HUES6 (cell line): Measurements from ENCODE around the gene PTPRD.

ENCODE experiments used
- H3K27ac ChIP-seq: 2 replicates; pipeline ENCODE4 v1.7.0; 2013; ENCODE audit warnings: low read depth, mild to moderate bottlenecking, low read length, inconsistent platforms
- H3K27me3 ChIP-seq: 2 replicates; pipeline ENCODE4 v1.6.1; 2013; ENCODE audit warnings: low read length; ENCODE audit not compliant: control insufficient read depth, insufficient read depth
- H3K36me3 ChIP-seq: 2 replicates; pipeline ENCODE4 v1.6.1; 2013; ENCODE audit warnings: low read length; ENCODE audit not compliant: control insufficient read depth, insufficient read depth
- H3K4me1 ChIP-seq: 2 replicates; pipeline ENCODE4 v1.6.1; 2013; ENCODE audit warnings: low read length; ENCODE audit not compliant: control insufficient read depth, insufficient read depth
- H3K4me3 ChIP-seq: 2 replicates; pipeline ENCODE4 v1.5.1; 2013; ENCODE audit warnings: low read depth, low read length
- H3K9ac ChIP-seq: one replicate; pipeline ENCODE4 v1.6.1; 2013; ENCODE audit warnings: mild to moderate bottlenecking, low read length
- H3K9me3 ChIP-seq: 2 replicates; pipeline ENCODE4 v1.6.1; 2013; ENCODE audit warnings: low read depth, low read length; ENCODE audit not compliant: control insufficient read depth, insufficient read depth

Gene PTPRD

GRCh38 chr9:10612641-10613398, at the start of gene PTPRD:
TSS of gene PTPRD (minus strand) at chr9:10613002.
- Histone ChIP-seq H3K27me3 (peaks cover 65% of the 10 kb centered on the region), H3K9me3 (no peaks in the 10 kb centered on the region), H3K4me1 (peaks cover 5% of the 10 kb centered on the region), H3K27ac (no peak within 1 kb of the TSS), H3K4me3 (peak within 1 kb of the TSS; percentile 85), H3K36me3 (no peaks in the 10 kb centered on the region), H3K9ac (peak within 1 kb of the TSS; percentile 69)

- no peaks in the 10 kb centered on the region for H3K27me3 ChIP-seq
Observed at GRCh38 chr9:10661994-10662393, 49.2 kb upstream of the PTPRD start.

GRCh38 chr9:10661376-10661775, 48.6 kb upstream of the PTPRD start:
- Histone ChIP-seq H3K4me1 (no peaks in the 10 kb centered on the region), H3K9ac (no peak overlapping the region), H3K9me3 (no peaks in the 10 kb centered on the region), H3K4me3 (no peak overlapping the region), H3K27ac (no peak overlapping the region), H3K27me3 (no peaks in the 10 kb centered on the region), H3K36me3 (no peaks in the 10 kb centered on the region)

More at GRCh38 chr9:10661994-10662393, 49.2 kb upstream of the PTPRD start:
- no peaks in the 10 kb centered on the region for H3K4me1 ChIP-seq
- no peaks in the 10 kb centered on the region for H3K36me3 ChIP-seq
- H3K27ac ChIP-seq = no peak overlapping the region
- no peaks in the 10 kb centered on the region for H3K9me3 ChIP-seq
- no peak overlapping the region for H3K9ac ChIP-seq
- H3K4me3 ChIP-seq = no peak overlapping the region

GRCh38 chr9:10651012-10651411, 38.2 kb upstream of the PTPRD start:
- Histone ChIP-seq H3K9me3 (no peaks in the 10 kb centered on the region), H3K27me3 (no peaks in the 10 kb centered on the region), H3K4me3 (no peak overlapping the region), H3K27ac (no peak overlapping the region), H3K36me3 (no peaks in the 10 kb centered on the region), H3K9ac (no peak overlapping the region), H3K4me1 (no peaks in the 10 kb centered on the region)

- Histone ChIP-seq H3K36me3 (no peaks in the 10 kb centered on the region), H3K4me1 (no peaks in the 10 kb centered on the region), H3K27me3 (no peaks in the 10 kb centered on the region), H3K27ac (no peak overlapping the region), H3K4me3 (no peak overlapping the region), H3K9me3 (no peaks in the 10 kb centered on the region), H3K9ac (no peak overlapping the region)
Observed at GRCh38 chr9:10649076-10649475, 36.3 kb upstream of the PTPRD start.

- Histone ChIP-seq H3K36me3 (no peaks in the 10 kb centered on the region), H3K27me3 (no peaks in the 10 kb centered on the region), H3K9me3 (no peaks in the 10 kb centered on the region), H3K9ac (no peak overlapping the region), H3K27ac (no peak overlapping the region), H3K4me1 (no peaks in the 10 kb centered on the region; the same call in 1 of the 2 replicates), H3K4me3 (no peak overlapping the region)
Observed at GRCh38 chr9:10633785-10634184, 21.0 kb upstream of the PTPRD start.

- no peaks in the 10 kb centered on the region for H3K36me3 ChIP-seq
Observed at GRCh38 chr9:10614196-10614800, 1.5 kb upstream of the PTPRD start.

GRCh38 chr9:10613419-10613818, 617 bp upstream of the PTPRD start:
- Histone ChIP-seq H3K27me3 (peaks cover 65% of the 10 kb centered on the region), H3K27ac (no peak overlapping the region), H3K9me3 (no peaks in the 10 kb centered on the region), H3K4me1 (peaks cover 5% of the 10 kb centered on the region), H3K4me3 (peak overlapping the region; percentile 85), H3K9ac (peak overlapping the region; percentile 7), H3K36me3 (no peaks in the 10 kb centered on the region)

More at GRCh38 chr9:10614196-10614800, 1.5 kb upstream of the PTPRD start:
- Histone ChIP-seq H3K27me3 (peaks cover 65% of the 10 kb centered on the region), H3K4me1 (peaks cover 5% of the 10 kb centered on the region), H3K4me3 (no peak overlapping the region), H3K9ac (no peak overlapping the region), H3K9me3 (no peaks in the 10 kb centered on the region), H3K27ac (no peak overlapping the region)

- no peaks in the 10 kb centered on the region for H3K9me3 ChIP-seq
- H3K4me1 ChIP-seq = no peaks in the 10 kb centered on the region
- no peak overlapping the region for H3K27ac ChIP-seq
- no peaks in the 10 kb centered on the region for H3K36me3 ChIP-seq
- H3K4me3 ChIP-seq = no peak overlapping the region
- no peak overlapping the region for H3K9ac ChIP-seq
- no peaks in the 10 kb centered on the region; the same call in 1 of the 2 replicates for H3K27me3 ChIP-seq
Observed at GRCh38 chr9:10605388-10605787, 7.4 kb downstream of the PTPRD start.

- Histone ChIP-seq H3K9me3 (no peaks in the 10 kb centered on the region), H3K4me1 (no peaks in the 10 kb centered on the region), H3K9ac (no peak overlapping the region), H3K27ac (no peak overlapping the region), H3K36me3 (no peaks in the 10 kb centered on the region), H3K27me3 (no peaks in the 10 kb centered on the region), H3K4me3 (no peak overlapping the region)
Observed at GRCh38 chr9:10604927-10605326, 7.9 kb downstream of the PTPRD start.

GRCh38 chr9:10597801-10598200, 15.0 kb downstream of the PTPRD start:
- no peak overlapping the region for H3K4me3 ChIP-seq
- no peaks in the 10 kb centered on the region for H3K4me1 ChIP-seq
- H3K36me3 ChIP-seq = no peaks in the 10 kb centered on the region
- no peak overlapping the region for H3K9ac ChIP-seq
- H3K27ac ChIP-seq = no peak overlapping the region
- H3K27me3 ChIP-seq = no peaks in the 10 kb centered on the region
- H3K9me3 ChIP-seq = no peaks in the 10 kb centered on the region
